ENCODE results near the gene CENPL.

GRCh38 chr1:173753830-173754229 lies 70.9 kb downstream of the CENPL start:
- TF ChIP-seq, protein P1, sequence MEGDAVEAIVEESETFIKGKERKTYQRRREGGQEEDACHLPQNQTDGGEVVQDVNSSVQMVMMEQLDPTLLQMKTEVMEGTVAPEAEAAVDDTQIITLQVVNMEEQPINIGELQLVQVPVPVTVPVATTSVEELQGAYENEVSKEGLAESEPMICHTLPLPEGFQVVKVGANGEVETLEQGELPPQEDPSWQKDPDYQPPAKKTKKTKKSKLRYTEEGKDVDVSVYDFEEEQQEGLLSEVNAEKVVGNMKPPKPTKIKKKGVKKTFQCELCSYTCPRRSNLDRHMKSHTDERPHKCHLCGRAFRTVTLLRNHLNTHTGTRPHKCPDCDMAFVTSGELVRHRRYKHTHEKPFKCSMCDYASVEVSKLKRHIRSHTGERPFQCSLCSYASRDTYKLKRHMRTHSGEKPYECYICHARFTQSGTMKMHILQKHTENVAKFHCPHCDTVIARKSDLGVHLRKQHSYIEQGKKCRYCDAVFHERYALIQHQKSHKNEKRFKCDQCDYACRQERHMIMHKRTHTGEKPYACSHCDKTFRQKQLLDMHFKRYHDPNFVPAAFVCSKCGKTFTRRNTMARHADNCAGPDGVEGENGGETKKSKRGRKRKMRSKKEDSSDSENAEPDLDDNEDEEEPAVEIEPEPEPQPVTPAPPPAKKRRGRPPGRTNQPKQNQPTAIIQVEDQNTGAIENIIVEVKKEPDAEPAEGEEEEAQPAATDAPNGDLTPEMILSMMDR (IDR thresholded peaks at IDR 0.05): no peak
- no peak for TF ChIP-seq TCF7L2 (IDR thresholded peaks at IDR 0.05; ENCODE audit: low read depth, low read length)
- TF ChIP-seq, protein P2, sequence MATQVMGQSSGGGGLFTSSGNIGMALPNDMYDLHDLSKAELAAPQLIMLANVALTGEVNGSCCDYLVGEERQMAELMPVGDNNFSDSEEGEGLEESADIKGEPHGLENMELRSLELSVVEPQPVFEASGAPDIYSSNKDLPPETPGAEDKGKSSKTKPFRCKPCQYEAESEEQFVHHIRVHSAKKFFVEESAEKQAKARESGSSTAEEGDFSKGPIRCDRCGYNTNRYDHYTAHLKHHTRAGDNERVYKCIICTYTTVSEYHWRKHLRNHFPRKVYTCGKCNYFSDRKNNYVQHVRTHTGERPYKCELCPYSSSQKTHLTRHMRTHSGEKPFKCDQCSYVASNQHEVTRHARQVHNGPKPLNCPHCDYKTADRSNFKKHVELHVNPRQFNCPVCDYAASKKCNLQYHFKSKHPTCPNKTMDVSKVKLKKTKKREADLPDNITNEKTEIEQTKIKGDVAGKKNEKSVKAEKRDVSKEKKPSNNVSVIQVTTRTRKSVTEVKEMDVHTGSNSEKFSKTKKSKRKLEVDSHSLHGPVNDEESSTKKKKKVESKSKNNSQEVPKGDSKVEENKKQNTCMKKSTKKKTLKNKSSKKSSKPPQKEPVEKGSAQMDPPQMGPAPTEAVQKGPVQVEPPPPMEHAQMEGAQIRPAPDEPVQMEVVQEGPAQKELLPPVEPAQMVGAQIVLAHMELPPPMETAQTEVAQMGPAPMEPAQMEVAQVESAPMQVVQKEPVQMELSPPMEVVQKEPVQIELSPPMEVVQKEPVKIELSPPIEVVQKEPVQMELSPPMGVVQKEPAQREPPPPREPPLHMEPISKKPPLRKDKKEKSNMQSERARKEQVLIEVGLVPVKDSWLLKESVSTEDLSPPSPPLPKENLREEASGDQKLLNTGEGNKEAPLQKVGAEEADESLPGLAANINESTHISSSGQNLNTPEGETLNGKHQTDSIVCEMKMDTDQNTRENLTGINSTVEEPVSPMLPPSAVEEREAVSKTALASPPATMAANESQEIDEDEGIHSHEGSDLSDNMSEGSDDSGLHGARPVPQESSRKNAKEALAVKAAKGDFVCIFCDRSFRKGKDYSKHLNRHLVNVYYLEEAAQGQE (IDR thresholded peaks at IDR 0.05; ENCODE audit: insufficient read depth in 1 of 2, low read depth in 2 of 2, low read length in 1 of 2): no peak
- TF ChIP-seq POLR2AphosphoS5 (IDR thresholded peaks at IDR 0.05; ENCODE audit: low read depth, low read length): no peak
